ENCODE measurements around the gene LDB2. TPM values are rescaled to one million over a fixed set of nuclear protein-coding genes. Genes with fewer than 3 reads are reported as not detected.

The LDB2 gene
- total RNA-seq, 1 experiment from 2014 or later = not detected

DNA sequence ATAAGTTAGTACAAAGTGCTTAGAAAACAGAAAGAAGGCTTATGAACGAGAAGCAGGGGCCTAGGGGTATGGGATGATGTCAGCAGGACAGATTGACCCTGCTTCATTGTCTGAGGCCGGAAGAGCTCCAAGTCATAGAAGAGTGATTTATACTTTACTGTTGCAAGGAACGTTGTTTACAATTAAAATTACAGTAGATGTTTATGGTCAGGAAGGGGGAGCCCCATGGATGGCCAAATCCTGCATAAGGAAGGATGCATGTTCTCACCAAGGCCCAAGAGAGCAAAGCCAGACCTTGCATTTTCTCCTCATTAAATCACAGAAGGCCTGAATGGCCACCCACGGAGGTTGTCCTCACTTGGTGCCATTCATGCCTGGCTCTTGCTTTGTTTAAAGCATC is 115.3 kb downstream of the LDB2 start:
- Histone ChIP-seq H3F3A (ENCODE audit: insufficient read depth, low read depth) (no peaks in the 10 kb centered on the region), H3K79me2 (ENCODE audit: low read depth) (no peaks in the 10 kb centered on the region), H3K27me3 (ENCODE audit: insufficient read depth, low read depth) (peaks cover 5% of the 10 kb centered on the region; the same call in 1 of the 2 replicates), H3K27ac (no peak overlapping the region), H3K4me1 (replicated peaks; ENCODE audit: insufficient read depth) (no peaks in the 10 kb centered on the region), H3K36me3 (ENCODE audit: low read depth) (no peaks in the 10 kb centered on the region), H3K9me2 (ENCODE audit: insufficient read depth) (no peaks in the 10 kb centered on the region), H3K9me3 (ENCODE audit: insufficient read depth, low read depth) (no peaks in the 10 kb centered on the region), H4K20me1 (ENCODE audit: insufficient read depth) (no peaks in the 10 kb centered on the region), H3K4me2 (no peak overlapping the region), H3K4me3 (no peak overlapping the region), H2AFZ (no peak overlapping the region)
- intact Hi-C loops (cut with micrococcal nuclease; ENCODE audit: unreplicated experiment) = no loop called here
- CTCF ChIA-PET = no interaction called here
- no peak for DNase-seq
- BruUV-seq (replicated peaks) = no TSS peak
- POLR2A ChIA-PET (ENCODE audit: unreplicated experiment) = no interaction called here
- TF ChIP-seq, protein P1, sequence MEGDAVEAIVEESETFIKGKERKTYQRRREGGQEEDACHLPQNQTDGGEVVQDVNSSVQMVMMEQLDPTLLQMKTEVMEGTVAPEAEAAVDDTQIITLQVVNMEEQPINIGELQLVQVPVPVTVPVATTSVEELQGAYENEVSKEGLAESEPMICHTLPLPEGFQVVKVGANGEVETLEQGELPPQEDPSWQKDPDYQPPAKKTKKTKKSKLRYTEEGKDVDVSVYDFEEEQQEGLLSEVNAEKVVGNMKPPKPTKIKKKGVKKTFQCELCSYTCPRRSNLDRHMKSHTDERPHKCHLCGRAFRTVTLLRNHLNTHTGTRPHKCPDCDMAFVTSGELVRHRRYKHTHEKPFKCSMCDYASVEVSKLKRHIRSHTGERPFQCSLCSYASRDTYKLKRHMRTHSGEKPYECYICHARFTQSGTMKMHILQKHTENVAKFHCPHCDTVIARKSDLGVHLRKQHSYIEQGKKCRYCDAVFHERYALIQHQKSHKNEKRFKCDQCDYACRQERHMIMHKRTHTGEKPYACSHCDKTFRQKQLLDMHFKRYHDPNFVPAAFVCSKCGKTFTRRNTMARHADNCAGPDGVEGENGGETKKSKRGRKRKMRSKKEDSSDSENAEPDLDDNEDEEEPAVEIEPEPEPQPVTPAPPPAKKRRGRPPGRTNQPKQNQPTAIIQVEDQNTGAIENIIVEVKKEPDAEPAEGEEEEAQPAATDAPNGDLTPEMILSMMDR (conservative IDR thresholded peaks at IDR 0.05) = no peak
- no peak for TF ChIP-seq EZH2 (IDR thresholded peaks at IDR 0.05; ENCODE audit: low read depth)

DNA sequence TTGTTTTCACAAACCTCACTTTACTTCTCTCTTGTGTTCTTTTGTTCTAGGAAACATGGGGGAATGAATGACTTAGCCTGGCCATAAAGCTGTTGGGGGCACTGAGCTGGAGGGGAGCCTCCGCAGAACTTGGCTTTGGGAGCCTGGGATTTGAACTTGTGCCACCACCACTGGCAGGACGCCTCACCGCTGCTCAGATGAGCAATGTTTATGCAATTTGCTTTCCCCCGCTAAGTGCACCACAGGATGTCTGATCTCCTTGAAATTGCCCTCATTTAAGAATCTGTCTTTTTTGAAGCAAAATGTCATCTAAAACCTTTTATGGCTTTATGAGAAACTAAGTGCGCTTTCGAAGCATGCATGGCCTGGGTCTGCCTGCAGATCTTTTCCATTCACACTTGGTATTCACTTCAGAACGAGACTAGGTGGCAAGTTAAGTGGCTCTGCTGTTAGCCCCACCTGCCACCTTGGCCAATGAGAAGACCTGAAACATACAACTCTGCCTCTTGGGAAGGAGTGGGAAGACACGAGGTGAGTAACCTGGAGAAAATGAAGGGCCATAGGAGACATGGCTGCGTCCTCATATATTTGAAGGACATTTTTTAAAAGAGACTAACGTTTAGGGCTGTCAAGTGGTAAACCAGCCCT is 119.3 kb downstream of the LDB2 start:
- Histone ChIP-seq H3K4me2 (no peak overlapping the region), H3F3A (ENCODE audit: insufficient read depth, low read depth) (no peaks in the 10 kb centered on the region), H3K9me2 (ENCODE audit: insufficient read depth) (no peaks in the 10 kb centered on the region), H4K20me1 (ENCODE audit: insufficient read depth) (no peaks in the 10 kb centered on the region), H2AFZ (no peak overlapping the region), H3K36me3 (ENCODE audit: low read depth) (no peaks in the 10 kb centered on the region), H3K27ac (no peak overlapping the region), H3K79me2 (ENCODE audit: low read depth) (no peaks in the 10 kb centered on the region), H3K27me3 (ENCODE audit: insufficient read depth, low read depth) (peaks cover 8% of the 10 kb centered on the region), H3K4me1 (replicated peaks; ENCODE audit: insufficient read depth) (no peaks in the 10 kb centered on the region), H3K4me3 (no peak overlapping the region), H3K9me3 (ENCODE audit: insufficient read depth, low read depth) (no peaks in the 10 kb centered on the region)
- intact Hi-C loops (cut with micrococcal nuclease; ENCODE audit: unreplicated experiment) = no loop called here
- TF ChIP-seq, protein P1 (conservative IDR thresholded peaks at IDR 0.05) = no peak
- TF ChIP-seq EZH2 (IDR thresholded peaks at IDR 0.05; ENCODE audit: low read depth) = no peak
- DNase-seq = no peak
- ChIA-PET CTCF (no interaction called here), POLR2A (ENCODE audit: unreplicated experiment) (no interaction called here)
- BruUV-seq (replicated peaks) = no TSS peak

DNA sequence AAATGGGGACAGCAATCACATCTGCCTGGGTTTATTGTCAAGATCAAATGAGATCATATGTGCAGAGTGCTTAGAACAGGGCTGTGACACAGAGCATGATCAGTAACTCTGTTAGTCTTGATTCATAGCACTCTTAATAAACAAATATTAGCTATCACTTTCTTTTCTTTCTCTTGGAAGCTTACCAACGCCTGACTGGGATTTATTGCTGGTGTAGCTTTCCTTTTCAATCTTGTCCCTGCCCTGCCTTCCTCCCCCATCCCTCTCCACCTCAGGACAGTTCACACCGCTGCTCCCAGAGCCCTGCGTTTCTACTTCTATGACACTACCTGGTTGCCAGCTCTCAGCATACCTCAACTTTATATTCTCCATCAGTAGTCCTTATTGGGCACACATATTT is 120.7 kb downstream of the LDB2 start:
- Histone ChIP-seq H4K20me1 (ENCODE audit: insufficient read depth) (no peaks in the 10 kb centered on the region), H3K9me2 (ENCODE audit: insufficient read depth) (no peaks in the 10 kb centered on the region), H3K4me3 (no peak overlapping the region), H3K4me2 (no peak overlapping the region), H3K27ac (no peak overlapping the region), H3K36me3 (ENCODE audit: low read depth) (no peaks in the 10 kb centered on the region), H3K27me3 (ENCODE audit: insufficient read depth, low read depth) (peaks cover 8% of the 10 kb centered on the region), H3F3A (ENCODE audit: insufficient read depth, low read depth) (no peaks in the 10 kb centered on the region), H3K9me3 (ENCODE audit: insufficient read depth, low read depth) (no peaks in the 10 kb centered on the region), H2AFZ (no peak overlapping the region), H3K4me1 (replicated peaks; ENCODE audit: insufficient read depth) (no peaks in the 10 kb centered on the region), H3K79me2 (ENCODE audit: low read depth) (no peaks in the 10 kb centered on the region)
- ChIA-PET CTCF (no interaction called here), POLR2A (ENCODE audit: unreplicated experiment) (no interaction called here)
- no peak for DNase-seq
- BruUV-seq (replicated peaks) = no TSS peak
- TF ChIP-seq, protein P1 (conservative IDR thresholded peaks at IDR 0.05) = no peak
- no peak for TF ChIP-seq EZH2 (IDR thresholded peaks at IDR 0.05; ENCODE audit: low read depth)
- intact Hi-C loops (cut with micrococcal nuclease; ENCODE audit: unreplicated experiment) = no loop called here
